Thyroid gland (tissue), 4 donors: ENCODE results near the gene EFCAB8.

ENCODE experiments used
- POLR2A ChIP-seq, 2 donors: fragments of 450-650 bp; IDR thresholded peaks; one replicate each; pipeline ENCODE4 v1.6.1; 2017; ENCODE audit warnings: antibody characterized with exemption in 2 of 2, mild to moderate bottlenecking in 2 of 2, moderate library complexity in 1 of 2
- TF ChIP-seq, protein P1 (sequence below), 6 experiments: fragments of 200-600 bp in 3 of 6; fragments of 450-650 bp in 3 of 6; sonication (generic) in 3 of 6; IDR thresholded peaks; one replicate each; pipeline ENCODE4 v1.5.1; 2016 to 2019; ENCODE audit warnings: antibody characterized with exemption in 6 of 6, mild to moderate bottlenecking in 2 of 6, inconsistent platforms in 1 of 6, moderate library complexity in 1 of 6

DNA sequence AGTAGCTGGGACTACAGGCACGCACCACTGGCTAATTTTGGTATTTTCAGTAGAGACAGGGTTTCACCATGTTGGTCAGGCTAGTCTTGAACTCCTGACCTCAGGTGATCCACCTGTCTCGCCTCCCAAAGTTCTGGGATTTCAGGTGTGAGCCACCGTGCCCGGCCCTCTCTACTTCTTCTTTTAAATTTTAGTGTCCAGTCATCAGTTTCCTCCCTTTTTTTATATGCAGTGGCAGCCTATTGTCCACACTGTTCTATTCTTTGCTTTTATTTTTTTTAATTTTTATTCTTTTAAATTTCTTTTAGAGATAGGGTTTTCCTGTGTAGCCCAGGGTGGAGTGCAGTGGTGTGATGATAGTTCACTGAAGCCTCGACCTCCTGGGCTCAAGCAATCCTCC lies 12.3 kb downstream of the EFCAB8 start:
- TF ChIP-seq, protein P1, sequence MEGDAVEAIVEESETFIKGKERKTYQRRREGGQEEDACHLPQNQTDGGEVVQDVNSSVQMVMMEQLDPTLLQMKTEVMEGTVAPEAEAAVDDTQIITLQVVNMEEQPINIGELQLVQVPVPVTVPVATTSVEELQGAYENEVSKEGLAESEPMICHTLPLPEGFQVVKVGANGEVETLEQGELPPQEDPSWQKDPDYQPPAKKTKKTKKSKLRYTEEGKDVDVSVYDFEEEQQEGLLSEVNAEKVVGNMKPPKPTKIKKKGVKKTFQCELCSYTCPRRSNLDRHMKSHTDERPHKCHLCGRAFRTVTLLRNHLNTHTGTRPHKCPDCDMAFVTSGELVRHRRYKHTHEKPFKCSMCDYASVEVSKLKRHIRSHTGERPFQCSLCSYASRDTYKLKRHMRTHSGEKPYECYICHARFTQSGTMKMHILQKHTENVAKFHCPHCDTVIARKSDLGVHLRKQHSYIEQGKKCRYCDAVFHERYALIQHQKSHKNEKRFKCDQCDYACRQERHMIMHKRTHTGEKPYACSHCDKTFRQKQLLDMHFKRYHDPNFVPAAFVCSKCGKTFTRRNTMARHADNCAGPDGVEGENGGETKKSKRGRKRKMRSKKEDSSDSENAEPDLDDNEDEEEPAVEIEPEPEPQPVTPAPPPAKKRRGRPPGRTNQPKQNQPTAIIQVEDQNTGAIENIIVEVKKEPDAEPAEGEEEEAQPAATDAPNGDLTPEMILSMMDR (IDR thresholded peaks at IDR 0.05): no peak
- no peak for TF ChIP-seq POLR2A (IDR thresholded peaks at IDR 0.05)
